Osteoblast (primary cell): ENCODE results near the gene WDR37. TPM values are rescaled to one million over a fixed set of nuclear protein-coding genes. Genes with fewer than 3 reads are reported as not detected.

ENCODE experiments used
- DNase-seq: peaks from one replicate; pipeline ENCODE4 v3.0.0; 2011; ENCODE audit warnings: low spot score, mixed read lengths; ENCODE audit not compliant: insufficient read length; ENCODE audit errors: missing footprints
- H2AFZ ChIP-seq: 2 replicates; pipeline ENCODE4 v1.6.0; 2011; ENCODE audit warnings: mild to moderate bottlenecking, low read length
- H3K27ac ChIP-seq: 2 replicates; pipeline ENCODE4 v1.5.1; 2011; ENCODE audit warnings: mild to moderate bottlenecking, low read depth, low read length, moderate library complexity
- H3K27me3 ChIP-seq: 2 replicates; pipeline ENCODE4 v1.6.0; 2012; ENCODE audit warnings: mild to moderate bottlenecking, control low read depth, inconsistent platforms, low read length, moderate library complexity; ENCODE audit not compliant: insufficient read depth
- H3K36me3 ChIP-seq: 2 replicates; pipeline ENCODE4 v1.5.1; 2011; ENCODE audit warnings: mild to moderate bottlenecking, low read length, control low read depth, moderate library complexity; ENCODE audit not compliant: insufficient read depth
- H3K4me1 ChIP-seq: 2 replicates; pipeline ENCODE4 v1.5.1; 2011; ENCODE audit warnings: mild to moderate bottlenecking, low read length, control low read depth, moderate library complexity; ENCODE audit not compliant: insufficient read depth
- H3K4me2 ChIP-seq: 2 replicates; pipeline ENCODE4 v1.6.0; 2011; ENCODE audit warnings: mild to moderate bottlenecking, low read length; ENCODE audit not compliant: insufficient read depth
- H3K4me3 ChIP-seq: fragments of 200-600 bp; sonication (generic); 3 replicates; pipeline ENCODE4 v1.5.1; 2012; ENCODE audit warnings: mild to moderate bottlenecking, low read length, inconsistent platforms; ENCODE audit not compliant: insufficient read depth
- H3K79me2 ChIP-seq: 2 replicates; pipeline ENCODE4 v1.6.0; 2012; ENCODE audit warnings: mild to moderate bottlenecking, low read length, control low read depth, inconsistent platforms; ENCODE audit not compliant: insufficient read depth
- H3K9me3 ChIP-seq: 2 replicates; pipeline ENCODE4 v1.5.1; 2011; ENCODE audit warnings: low read depth, low read length, control low read depth
- H4K20me1 ChIP-seq: 2 replicates; pipeline ENCODE4 v1.6.0; 2012; ENCODE audit warnings: mild to moderate bottlenecking, low read length, control low read depth; ENCODE audit not compliant: insufficient read depth
- total RNA-seq: library from RNA; depleted of rRNA; stranded (reverse); fragments of >200 nt; gene quantifications from 2 replicates; pipeline ENCODE4 v1.2.3, GENCODE V29; 2012
- TF ChIP-seq, protein P1 (sequence below): IDR thresholded peaks from 2 replicates; pipeline ENCODE4 v1.5.1; 2011; ENCODE audit warnings: mild to moderate bottlenecking, low read depth, low read length, moderate library complexity; ENCODE audit errors: extremely low read depth

WDR37 gene
- total RNA-seq, 1 donor = 18.8 TPM

DNA sequence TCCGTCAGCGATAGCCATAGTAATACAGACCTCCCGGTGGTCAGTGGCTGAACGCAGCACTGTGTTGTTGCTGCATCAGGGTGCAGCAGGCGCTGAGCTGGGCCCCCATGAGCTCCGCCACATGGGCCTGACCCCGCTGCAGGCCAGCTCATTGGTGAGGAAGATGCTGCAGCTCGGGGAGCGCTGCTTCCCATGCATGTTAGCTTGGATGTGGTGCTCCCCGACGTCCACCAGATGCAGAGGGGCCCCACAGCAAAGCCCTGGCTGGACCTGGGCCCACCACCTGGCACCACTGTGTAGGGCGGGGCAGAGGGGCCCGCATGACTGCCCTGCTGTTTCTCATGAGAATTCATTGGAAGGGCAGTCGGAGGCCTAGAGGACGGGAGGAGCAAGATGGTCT, 50.8 kb downstream of the WDR37 start:
- H3K27ac ChIP-seq = no peak overlapping the region
- no peak overlapping the region for H3K4me3 ChIP-seq
- H3K4me2 ChIP-seq = no peak overlapping the region
- H3K4me1 ChIP-seq = peaks cover 11% of the 10 kb centered on the region
- no peaks in the 10 kb centered on the region for H3K27me3 ChIP-seq
- H4K20me1 ChIP-seq = peaks cover 42% of the 10 kb centered on the region
- no peaks in the 10 kb centered on the region for H3K9me3 ChIP-seq
- H2AFZ ChIP-seq = no peak overlapping the region
- TF ChIP-seq, protein P1, sequence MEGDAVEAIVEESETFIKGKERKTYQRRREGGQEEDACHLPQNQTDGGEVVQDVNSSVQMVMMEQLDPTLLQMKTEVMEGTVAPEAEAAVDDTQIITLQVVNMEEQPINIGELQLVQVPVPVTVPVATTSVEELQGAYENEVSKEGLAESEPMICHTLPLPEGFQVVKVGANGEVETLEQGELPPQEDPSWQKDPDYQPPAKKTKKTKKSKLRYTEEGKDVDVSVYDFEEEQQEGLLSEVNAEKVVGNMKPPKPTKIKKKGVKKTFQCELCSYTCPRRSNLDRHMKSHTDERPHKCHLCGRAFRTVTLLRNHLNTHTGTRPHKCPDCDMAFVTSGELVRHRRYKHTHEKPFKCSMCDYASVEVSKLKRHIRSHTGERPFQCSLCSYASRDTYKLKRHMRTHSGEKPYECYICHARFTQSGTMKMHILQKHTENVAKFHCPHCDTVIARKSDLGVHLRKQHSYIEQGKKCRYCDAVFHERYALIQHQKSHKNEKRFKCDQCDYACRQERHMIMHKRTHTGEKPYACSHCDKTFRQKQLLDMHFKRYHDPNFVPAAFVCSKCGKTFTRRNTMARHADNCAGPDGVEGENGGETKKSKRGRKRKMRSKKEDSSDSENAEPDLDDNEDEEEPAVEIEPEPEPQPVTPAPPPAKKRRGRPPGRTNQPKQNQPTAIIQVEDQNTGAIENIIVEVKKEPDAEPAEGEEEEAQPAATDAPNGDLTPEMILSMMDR = no peak
- no peak for DNase-seq
- H3K36me3 ChIP-seq = peaks cover 61% of the 10 kb centered on the region
- H3K79me2 ChIP-seq = peaks cover 36% of the 10 kb centered on the region

- TF ChIP-seq, protein P1 = no peak
- no peak overlapping the region for H2AFZ ChIP-seq
- no peak overlapping the region for H3K4me3 ChIP-seq
- peaks cover 63% of the 10 kb centered on the region for H3K36me3 ChIP-seq
- no peaks in the 10 kb centered on the region for H3K9me3 ChIP-seq
- H3K4me2 ChIP-seq = no peak overlapping the region
- no peak overlapping the region for H3K27ac ChIP-seq
- H3K79me2 ChIP-seq = peaks cover 37% of the 10 kb centered on the region
- H4K20me1 ChIP-seq = peaks cover 35% of the 10 kb centered on the region
- no peaks in the 10 kb centered on the region for H3K27me3 ChIP-seq
- no peak for DNase-seq
- H3K4me1 ChIP-seq = peaks cover 10% of the 10 kb centered on the region
Measured at GRCh38 chr10:1107679-1108078, 51.5 kb downstream of the WDR37 start.

GRCh38 chr10:1109795-1110673, 53.8 kb downstream of the WDR37 start:
- H4K20me1 ChIP-seq = peaks cover 25% of the 10 kb centered on the region
- no peak overlapping the region for H3K4me2 ChIP-seq
- peaks cover 26% of the 10 kb centered on the region for H3K79me2 ChIP-seq
- no peaks in the 10 kb centered on the region for H3K9me3 ChIP-seq
- H2AFZ ChIP-seq = no peak overlapping the region
- DNase-seq = peak; percentile 98
- H3K36me3 ChIP-seq = peaks cover 63% of the 10 kb centered on the region
- no peaks in the 10 kb centered on the region for H3K27me3 ChIP-seq
- no peak overlapping the region for H3K4me3 ChIP-seq
- TF ChIP-seq, protein P1 = peak; percentile 61
- H3K4me1 ChIP-seq = peaks cover 3% of the 10 kb centered on the region
- peak overlapping the region; percentile 30 for H3K27ac ChIP-seq

DNA sequence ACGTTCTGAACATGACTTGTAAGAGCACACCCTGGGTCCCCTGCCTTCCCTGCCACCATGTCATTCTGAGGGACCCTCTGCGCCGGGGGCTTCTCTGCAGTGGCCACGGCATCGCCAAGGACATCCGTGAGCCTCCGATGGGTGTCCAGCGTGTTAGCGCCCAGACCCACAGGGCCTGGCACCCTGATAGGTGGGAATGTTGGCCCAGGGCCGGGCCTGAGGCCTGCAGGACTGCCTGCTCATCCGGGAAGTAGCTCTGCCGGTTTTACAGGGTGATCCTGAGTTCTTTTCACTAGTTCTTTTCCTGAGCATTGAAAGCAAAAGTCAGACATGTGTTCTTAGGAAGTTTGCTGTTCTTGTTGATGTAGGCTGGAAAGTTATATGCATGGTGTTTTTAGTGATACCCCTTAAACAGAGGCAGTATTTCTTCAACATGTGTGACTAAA, 54.5 kb downstream of the WDR37 start:
- no peak overlapping the region for H2AFZ ChIP-seq
- peaks cover 3% of the 10 kb centered on the region for H3K4me1 ChIP-seq
- H3K36me3 ChIP-seq = peaks cover 60% of the 10 kb centered on the region
- H3K4me2 ChIP-seq = no peak overlapping the region
- peaks cover 25% of the 10 kb centered on the region for H4K20me1 ChIP-seq
- TF ChIP-seq, protein P1 = no peak
- H3K4me3 ChIP-seq = no peak overlapping the region
- peaks cover 29% of the 10 kb centered on the region for H3K79me2 ChIP-seq
- H3K9me3 ChIP-seq = no peaks in the 10 kb centered on the region
- peak overlapping the region; percentile 30 for H3K27ac ChIP-seq
- H3K27me3 ChIP-seq = no peaks in the 10 kb centered on the region
- DNase-seq = no peak
